K562 (cell line): ENCODE data around the gene OR2AT4. TPM values are rescaled to one million over a fixed set of nuclear protein-coding genes. Genes with fewer than 3 reads are reported as not detected.
A peak's percentile ranks its signal among the peaks of the same experiment; 100 is the strongest.

Source experiments
- ASH1L ChIP-seq: fragments of 450-650 bp; IDR thresholded peaks from 2 replicates; pipeline ENCODE4 v1.6.1; 2018; ENCODE audit warnings: borderline replicate concordance, mild to moderate bottlenecking, low read depth; ENCODE audit not compliant: partially characterized antibody
- CREB1 ChIP-seq, 2 experiments: sonication (generic) in 1 of 2; formaldehyde crosslinking in 1 of 2; IDR thresholded peaks; 2 replicates each; pipeline versions ENCODE4 v1.6.1 to v1.8.0; 2012 to 2022; ENCODE audit warnings: inconsistent platforms in 1 of 2, mild to moderate bottlenecking in 1 of 2, missing genetic modification reagents in 1 of 2, moderate library complexity in 1 of 2
- CREM ChIP-seq: IDR thresholded peaks from 2 replicates; pipeline ENCODE4 v1.6.1; 2014; ENCODE audit warnings: antibody characterized with exemption, low read depth
- E2F4 ChIP-seq: sonication (generic); formaldehyde crosslinking; IDR thresholded peaks from 2 replicates; pipeline ENCODE4 v1.8.0; 2022; ENCODE audit warnings: mild to moderate bottlenecking, low read depth, missing genetic modification reagents
- FOSL1 ChIP-seq: fragments of 200-800 bp; sonication (Bioruptor generic); conservative IDR thresholded peaks from 2 replicates; pipeline ENCODE4 v1.6.1; 2016; ENCODE audit warnings: missing genetic modification characterization, missing compliant biosample characterization
- HMG20A ChIP-seq: fragments of 450-650 bp; formaldehyde crosslinking; conservative IDR thresholded peaks from 2 replicates; pipeline ENCODE4 v1.4.0; 2020; ENCODE audit warnings: mild to moderate bottlenecking, mixed read lengths
- MXI1 ChIP-seq: IDR thresholded peaks from 2 replicates; pipeline ENCODE4 v1.6.1; 2011; ENCODE audit warnings: low read depth, mild to moderate bottlenecking, improper control_type of control experiment, low read length
- NBN ChIP-seq: fragments of 450-650 bp; IDR thresholded peaks from 2 replicates; pipeline ENCODE4 v1.6.1; 2016; ENCODE audit warnings: low read depth, mild to moderate bottlenecking
- POLR2A ChIP-seq: fragments of 450-650 bp; conservative IDR thresholded peaks from 2 replicates; pipeline ENCODE4 v1.6.1; 2016
- SMARCE1 ChIP-seq: fragments of 450-650 bp; IDR thresholded peaks from 2 replicates; pipeline ENCODE4 v1.7.1; 2016; ENCODE audit warnings: mild to moderate bottlenecking
- SREBF1 ChIP-seq: fragments of 150-350 bp; IDR thresholded peaks from 2 replicates; pipeline ENCODE4 v1.6.1; 2014; ENCODE audit warnings: antibody characterized with exemption, low read depth, low read length, borderline replicate concordance
- STAT6 ChIP-seq: sonication (generic); formaldehyde crosslinking; IDR thresholded peaks from 2 replicates; pipeline ENCODE4 v1.8.1; 2023; ENCODE audit warnings: mild to moderate bottlenecking, missing genetic modification reagents
- TAF1 ChIP-seq: IDR thresholded peaks from 2 replicates; pipeline ENCODE4 v1.6.1; 2011; ENCODE audit warnings: mild to moderate bottlenecking, low read length, moderate library complexity; ENCODE audit not compliant: insufficient read depth, control insufficient read depth, severe bottlenecking; ENCODE audit errors: extremely low read depth
- TCF3 ChIP-seq: sonication (generic); formaldehyde crosslinking; IDR thresholded peaks from 2 replicates; pipeline ENCODE4 v1.4.0; 2020; ENCODE audit warnings: mild to moderate bottlenecking, missing genetic modification reagents
- THAP7 ChIP-seq: fragments of 250-450 bp; sonication (Bioruptor Pico); IDR thresholded peaks from 2 replicates; pipeline ENCODE4 v1.5.0; 2021
- TOE1 ChIP-seq, 2 experiments: fragments of 450-650 bp in 1 of 2; sonication (generic) in 1 of 2; formaldehyde crosslinking in 1 of 2; IDR thresholded peaks; 2 replicates each; pipeline versions ENCODE4 v1.7.1 to v1.8.0; 2016 to 2022; ENCODE audit warnings: borderline replicate concordance in 2 of 2, mild to moderate bottlenecking in 2 of 2, antibody characterized with exemption in 1 of 2, inconsistent platforms in 1 of 2, low read depth in 1 of 2, missing genetic modification reagents in 1 of 2, moderate library complexity in 1 of 2
- ZFPM2 ChIP-seq: fragments of 250-450 bp; sonication (Bioruptor Pico); IDR thresholded peaks from 2 replicates; pipeline ENCODE4 v1.5.1; 2022; ENCODE audit warnings: mild to moderate bottlenecking
- ZNF134 ChIP-seq: fragments of 250-450 bp; sonication (Bioruptor Pico); conservative IDR thresholded peaks from 2 replicates; pipeline ENCODE4 v1.4.0; 2020
- ZNF224 ChIP-seq: sonication (generic); formaldehyde crosslinking; IDR thresholded peaks from 2 replicates; pipeline ENCODE4 v1.8.0; 2022; ENCODE audit warnings: mild to moderate bottlenecking, missing genetic modification reagents
- polyA plus RNA-seq, 8 experiments: library from polyadenylated mRNA; depleted of rRNA in 4 of 8; stranded (reverse) in 5 of 8; unstranded in 3 of 8; fragments of >200 nt; fragmentation: Nextera tagmentation in 2 of 8; fragmentation: Illumina TruSeq in 1 of 8; extraction: Ambion mirVana in 2 of 8; extraction: Trizol in 1 of 8; gene quantifications; 2 replicates each; pipeline versions ENCODE4 v1.2.1 to v1.2.3, GENCODE V29; 2011 to 2014; ENCODE audit warnings: inconsistent platforms in 1 of 8, missing spikeins in 1 of 8
- total RNA-seq, 7 experiments: library from RNA; depleted of rRNA in 6 of 7; stranded (reverse); fragments of >200 nt in 6 of 7; fragmentation: Illumina TruSeq in 2 of 7; extraction: Trizol in 2 of 7; gene quantifications; 2 replicates each; pipeline versions ENCODE4 v1.2.1 to v1.2.3, GENCODE V29; 2011 to 2021; ENCODE audit warnings: low replicate concordance in 1 of 7

Gene OR2AT4
- total and polyA plus RNA-seq, 9 of the 15 experiments (the other 6 are each of a cell fraction or from before 2014, with no cell fraction given), result 0.86 to 3.1 (median 2.0) TPM

- TF ChIP-seq TOE1 (IDR thresholded peaks at IDR 0.05; ENCODE audit: borderline replicate concordance), result peak; percentile 49; the same call in 1 of the 2 replicates
- TF ChIP-seq TOE1 (CRISPR knock-in tag; IDR thresholded peaks at IDR 0.05; ENCODE audit: borderline replicate concordance, low read depth), result no peak
- TF ChIP-seq ASH1L, result no peak
- TF ChIP-seq FOSL1, result peak; percentile 99
- TF ChIP-seq THAP7 (CRISPR knock-in tag), result no peak
- no peak for TF ChIP-seq E2F4 (CRISPR knock-in tag)
- peak; percentile 63 for TF ChIP-seq CREM
- TF ChIP-seq SMARCE1, result peak; percentile 97
- TF ChIP-seq MXI1, result no peak
- no peak for TF ChIP-seq SREBF1
- TF ChIP-seq ZFPM2 (CRISPR knock-in tag), result no peak
- TF ChIP-seq CREB1 (IDR thresholded peaks at IDR 0.05), result peak; percentile 39; the same call in 1 of the 2 replicates
- no peak; the same call in 1 of the 2 replicates for TF ChIP-seq CREB1 (CRISPR knock-in tag; IDR thresholded peaks at IDR 0.05)
- no peak for TF ChIP-seq ZNF134 (CRISPR knock-in tag)
- peak; percentile 88 for TF ChIP-seq TCF3 (CRISPR knock-in tag)
- TF ChIP-seq HMG20A (CRISPR knock-in tag), result no peak
- TF ChIP-seq ZNF224, result no peak
- peak; percentile 79 for TF ChIP-seq NBN
- no peak for TF ChIP-seq TAF1
- no peak for TF ChIP-seq STAT6
- peak; percentile 60 for TF ChIP-seq POLR2A
These were observed 6.8 kb upstream of the OR2AT4 start (continued) for GRCh38 chr11:75103380-75104026.
